Esophagus muscularis mucosa (tissue), 4 donors: ENCODE data around the gene ZNF652. TPM values are rescaled to one million over a fixed set of nuclear protein-coding genes. Genes with fewer than 3 reads are reported as not detected.

ENCODE experiments used
- DNase-seq: peaks from one replicate; pipeline ENCODE4 v3.0.0-alpha.2; 2017; ENCODE audit errors: extremely low spot score
- H3K27ac ChIP-seq, 4 donors: fragments of 200-600 bp; sonication (generic); replicated peaks in 1 of 4; 1 replicate in 3 of 4; 2 replicates in 1 of 4; pipeline ENCODE4 v1.5.1; 2016 to 2019; ENCODE audit warnings: mild to moderate bottlenecking in 1 of 4
- H3K27me3 ChIP-seq, 4 donors: fragments of 200-600 bp; sonication (generic); one replicate each; pipeline versions ENCODE4 v1.5.1 to v1.6.0; 2016 to 2019
- H3K36me3 ChIP-seq, 4 donors: fragments of 200-600 bp; sonication (generic); one replicate each; pipeline ENCODE4 v1.5.1; 2016 to 2019
- H3K4me1 ChIP-seq, 4 donors: fragments of 200-600 bp; sonication (generic); one replicate each; pipeline ENCODE4 v1.5.1; 2016 to 2019
- H3K4me3 ChIP-seq, 4 donors: fragments of 200-600 bp; sonication (generic); 1 replicate in 2 of 4; 2 replicates in 2 of 4; pipeline ENCODE4 v1.5.1; 2016 to 2019; ENCODE audit warnings: mild to moderate bottlenecking in 4 of 4, moderate library complexity in 1 of 4
- H3K9me3 ChIP-seq, 4 donors: fragments of 200-600 bp; sonication (generic); 1 replicate in 3 of 4; 2 replicates in 1 of 4; pipeline ENCODE4 v1.5.1; 2016 to 2019
- EP300 ChIP-seq: sonication (generic); formaldehyde crosslinking; IDR thresholded peaks from one replicate; pipeline ENCODE4 v1.6.1; 2017; ENCODE audit warnings: antibody characterized with exemption
- POLR2A ChIP-seq: fragments of 450-650 bp; IDR thresholded peaks from one replicate; pipeline ENCODE4 v1.6.1; 2017; ENCODE audit warnings: antibody characterized with exemption, moderate library complexity, mild to moderate bottlenecking, low read depth
- POLR2AphosphoS5 ChIP-seq, 2 donors: sonication (generic); formaldehyde crosslinking; IDR thresholded peaks; one replicate each; pipeline ENCODE4 v1.6.1; 2017; ENCODE audit warnings: antibody characterized with exemption in 2 of 2
- WGBS: methylation state at CpG from one replicate; pipeline ENCODE4 v1.1.5; 2018; 5-methylcytosine and 5-hydroxymethylcytosine counted together
- intact Hi-C: fragments of 100-400 bp; cut with DNase I; formaldehyde crosslinking; loops from one replicate; pipeline ENCODE4 v1.15.1; 2023
- total RNA-seq, 4 donors: library from RNA; depleted of rRNA; stranded (reverse); fragments of >200 nt; gene quantifications; one replicate each; pipeline versions ENCODE4 v1.1.0 to v1.2.1, GENCODE V29; 2016
- TF ChIP-seq, protein P1 (sequence below), 3 experiments: fragments of 200-600 bp in 2 of 3; fragments of 450-650 bp in 1 of 3; sonication (generic) in 2 of 3; IDR thresholded peaks; one replicate each; pipeline ENCODE4 v1.5.1; 2017 to 2019; ENCODE audit warnings: antibody characterized with exemption in 3 of 3, mild to moderate bottlenecking in 2 of 3, moderate library complexity in 1 of 3

ZNF652 gene
- total RNA-seq, 4 donors from 2014 or later = 59.3 to 100.0 (median 83.0) TPM

DNA sequence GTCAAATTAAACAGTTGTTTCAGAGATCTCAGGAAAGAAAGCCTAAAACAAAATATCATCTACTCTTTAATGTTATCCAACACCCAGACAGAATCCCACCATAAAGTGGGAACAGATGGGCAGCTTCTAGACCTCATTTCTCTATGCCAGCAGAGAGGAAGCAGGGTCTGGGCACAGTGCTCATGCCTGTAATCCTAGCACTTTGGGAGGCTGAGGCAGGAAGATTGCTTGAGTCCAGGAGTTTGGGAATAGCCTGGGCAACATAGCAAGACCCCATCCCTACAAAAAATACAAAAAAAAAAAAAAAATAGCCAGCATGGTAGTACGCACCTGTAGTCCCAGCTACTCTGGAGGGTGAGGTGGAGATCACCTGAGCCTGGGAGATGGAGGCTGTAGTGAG, 13.5 kb upstream of the ZNF652 start:
- intact Hi-C loops = no loop called here
- Histone ChIP-seq H3K4me3 (no peak overlapping the region), H3K9me3 (no peaks in the 10 kb centered on the region), H3K27me3 (no peaks in the 10 kb centered on the region), H3K4me1 (no peaks in the 10 kb centered on the region), H3K27ac (no peak overlapping the region), H3K36me3 (no peaks in the 10 kb centered on the region)
- 95% methylated on average over 1 of the region's 1 CpG for WGBS
- DNase-seq = no peak
- TF ChIP-seq, protein P1, sequence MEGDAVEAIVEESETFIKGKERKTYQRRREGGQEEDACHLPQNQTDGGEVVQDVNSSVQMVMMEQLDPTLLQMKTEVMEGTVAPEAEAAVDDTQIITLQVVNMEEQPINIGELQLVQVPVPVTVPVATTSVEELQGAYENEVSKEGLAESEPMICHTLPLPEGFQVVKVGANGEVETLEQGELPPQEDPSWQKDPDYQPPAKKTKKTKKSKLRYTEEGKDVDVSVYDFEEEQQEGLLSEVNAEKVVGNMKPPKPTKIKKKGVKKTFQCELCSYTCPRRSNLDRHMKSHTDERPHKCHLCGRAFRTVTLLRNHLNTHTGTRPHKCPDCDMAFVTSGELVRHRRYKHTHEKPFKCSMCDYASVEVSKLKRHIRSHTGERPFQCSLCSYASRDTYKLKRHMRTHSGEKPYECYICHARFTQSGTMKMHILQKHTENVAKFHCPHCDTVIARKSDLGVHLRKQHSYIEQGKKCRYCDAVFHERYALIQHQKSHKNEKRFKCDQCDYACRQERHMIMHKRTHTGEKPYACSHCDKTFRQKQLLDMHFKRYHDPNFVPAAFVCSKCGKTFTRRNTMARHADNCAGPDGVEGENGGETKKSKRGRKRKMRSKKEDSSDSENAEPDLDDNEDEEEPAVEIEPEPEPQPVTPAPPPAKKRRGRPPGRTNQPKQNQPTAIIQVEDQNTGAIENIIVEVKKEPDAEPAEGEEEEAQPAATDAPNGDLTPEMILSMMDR (IDR thresholded peaks at IDR 0.05) = no peak
- TF ChIP-seq POLR2A (no peak), POLR2AphosphoS5 (IDR thresholded peaks at IDR 0.05) (no peak), EP300 (no peak)

DNA sequence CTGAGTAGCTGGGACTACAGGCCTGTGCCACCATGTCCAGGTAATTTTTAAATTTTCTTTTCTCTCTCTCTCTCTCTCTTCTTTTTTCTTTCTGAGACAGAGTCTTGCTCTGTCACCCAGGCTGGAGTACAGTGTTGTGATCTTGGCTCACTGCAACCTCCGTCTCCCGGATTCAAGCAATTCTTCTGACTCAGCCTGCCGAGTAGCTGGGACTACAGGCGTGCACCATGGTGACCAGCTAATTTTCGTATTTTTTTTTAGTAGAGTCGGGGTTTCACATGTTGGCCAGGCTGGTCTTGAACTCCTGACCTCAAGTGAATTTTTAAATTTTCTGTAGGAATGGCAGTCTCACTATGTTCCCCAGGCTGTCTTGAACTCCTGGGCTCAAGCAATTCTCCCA, 11.1 kb upstream of the ZNF652 start:
- WGBS = 88% methylated on average over 6 of the region's 6 CpGs
- H3K27ac ChIP-seq = no peak overlapping the region
- no peaks in the 10 kb centered on the region for H3K9me3 ChIP-seq
- DNase-seq = no peak
- H3K4me1 ChIP-seq = no peaks in the 10 kb centered on the region
- H3K4me3 ChIP-seq = no peak overlapping the region
- H3K27me3 ChIP-seq = no peaks in the 10 kb centered on the region
- TF ChIP-seq, protein P1 (IDR thresholded peaks at IDR 0.05) = no peak
- TF ChIP-seq POLR2A = no peak
- no peak for TF ChIP-seq POLR2AphosphoS5 (IDR thresholded peaks at IDR 0.05)
- no peak for TF ChIP-seq EP300
- intact Hi-C loops = no loop called here
- no peaks in the 10 kb centered on the region for H3K36me3 ChIP-seq

DNA sequence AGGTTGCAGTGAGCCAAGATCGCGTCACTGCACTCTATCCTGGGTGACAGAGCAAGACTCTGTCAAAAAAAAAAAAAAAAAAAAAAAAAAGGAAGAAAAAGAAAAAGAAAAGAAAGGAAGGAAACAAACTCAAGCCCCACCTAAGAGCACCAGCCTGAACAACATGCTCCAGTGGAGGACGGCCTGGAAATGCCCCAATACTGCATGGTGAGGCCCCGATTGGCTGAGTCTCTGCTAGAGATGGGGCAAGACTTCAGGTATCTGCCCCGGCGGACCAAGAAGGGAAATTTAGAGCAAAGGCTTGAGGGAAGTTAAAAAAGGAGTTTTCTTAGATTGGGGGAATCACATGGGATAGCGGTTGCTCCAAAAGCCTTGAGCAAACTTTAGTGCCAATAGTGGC, 10.4 kb upstream of the ZNF652 start:
- intact Hi-C loops = no loop called here
- Histone ChIP-seq H3K27ac (no peak overlapping the region), H3K36me3 (no peaks in the 10 kb centered on the region), H3K4me3 (no peak overlapping the region), H3K4me1 (no peaks in the 10 kb centered on the region), H3K27me3 (no peaks in the 10 kb centered on the region), H3K9me3 (no peaks in the 10 kb centered on the region)
- TF ChIP-seq, protein P1 (IDR thresholded peaks at IDR 0.05) = no peak
- TF ChIP-seq EP300 (no peak), POLR2A (no peak), POLR2AphosphoS5 (IDR thresholded peaks at IDR 0.05) (no peak)
- 82% methylated on average over 7 of the region's 7 CpGs for WGBS
- no peak for DNase-seq

DNA sequence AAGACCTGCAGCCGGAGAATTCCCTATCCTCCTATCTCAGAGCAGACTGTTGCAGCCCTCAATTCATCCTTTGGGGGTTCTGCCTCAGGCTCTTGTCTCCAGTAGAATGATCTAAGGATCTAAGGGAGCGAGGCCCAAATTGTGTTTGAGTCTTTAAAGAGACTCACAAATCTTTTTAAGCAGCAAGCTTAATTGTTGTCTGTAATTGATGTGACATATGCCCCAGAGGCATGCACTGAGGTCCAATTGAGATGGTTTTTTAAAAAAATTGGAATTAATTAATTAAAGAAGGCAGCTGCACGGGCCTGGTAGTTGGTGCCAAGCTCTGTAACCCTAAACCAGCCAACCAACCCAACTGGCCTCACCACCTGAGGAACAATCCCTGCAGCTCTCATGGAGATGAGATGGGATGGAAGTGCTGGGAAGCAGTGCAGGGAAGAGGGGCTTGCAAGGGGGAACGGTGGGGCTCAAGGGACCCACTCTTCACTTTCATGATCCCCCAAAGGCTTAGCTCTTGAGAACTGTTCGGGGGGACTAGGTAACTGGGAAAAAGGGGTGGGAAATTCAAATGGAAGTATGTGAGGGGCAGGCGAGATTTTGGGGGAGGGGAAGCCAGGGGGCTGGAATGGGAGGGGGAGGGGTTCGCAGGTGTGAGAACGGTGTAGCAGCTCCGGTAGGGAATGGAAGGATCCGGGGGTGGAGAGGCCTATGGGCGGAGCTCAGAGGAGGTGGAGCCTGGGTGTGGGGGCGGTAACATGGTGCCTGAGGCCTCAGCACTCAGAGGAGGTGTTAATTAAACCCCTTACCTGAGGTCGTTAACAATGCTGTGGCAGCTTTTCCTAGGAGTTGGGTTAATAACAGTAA, 9.2 kb upstream of the ZNF652 start:
- H3K27ac ChIP-seq = no peak overlapping the region
- H3K36me3 ChIP-seq = no peaks in the 10 kb centered on the region
- no peak for TF ChIP-seq EP300
- TF ChIP-seq, protein P1 (IDR thresholded peaks at IDR 0.05) = no peak
- no peak for TF ChIP-seq POLR2AphosphoS5 (IDR thresholded peaks at IDR 0.05)
- TF ChIP-seq POLR2A = no peak
- 58% methylated on average over 13 of the region's 13 CpGs for WGBS
- peak; percentile 74 for DNase-seq
- H3K27me3 ChIP-seq = no peaks in the 10 kb centered on the region
- no peak overlapping the region for H3K4me3 ChIP-seq
- H3K9me3 ChIP-seq = no peaks in the 10 kb centered on the region
- intact Hi-C loops = no loop called here
- no peaks in the 10 kb centered on the region for H3K4me1 ChIP-seq
